ENCODE results near the gene C19orf25. TPM values are rescaled to one million over a fixed set of nuclear protein-coding genes. Genes with fewer than 3 reads are reported as not detected.

The C19orf25 gene
- total and polyA plus RNA-seq, 2 of the 13 experiments (the other 11 are each of a cell fraction or from before 2014, with no cell fraction given): 14.2 to 32.4 TPM

DNA sequence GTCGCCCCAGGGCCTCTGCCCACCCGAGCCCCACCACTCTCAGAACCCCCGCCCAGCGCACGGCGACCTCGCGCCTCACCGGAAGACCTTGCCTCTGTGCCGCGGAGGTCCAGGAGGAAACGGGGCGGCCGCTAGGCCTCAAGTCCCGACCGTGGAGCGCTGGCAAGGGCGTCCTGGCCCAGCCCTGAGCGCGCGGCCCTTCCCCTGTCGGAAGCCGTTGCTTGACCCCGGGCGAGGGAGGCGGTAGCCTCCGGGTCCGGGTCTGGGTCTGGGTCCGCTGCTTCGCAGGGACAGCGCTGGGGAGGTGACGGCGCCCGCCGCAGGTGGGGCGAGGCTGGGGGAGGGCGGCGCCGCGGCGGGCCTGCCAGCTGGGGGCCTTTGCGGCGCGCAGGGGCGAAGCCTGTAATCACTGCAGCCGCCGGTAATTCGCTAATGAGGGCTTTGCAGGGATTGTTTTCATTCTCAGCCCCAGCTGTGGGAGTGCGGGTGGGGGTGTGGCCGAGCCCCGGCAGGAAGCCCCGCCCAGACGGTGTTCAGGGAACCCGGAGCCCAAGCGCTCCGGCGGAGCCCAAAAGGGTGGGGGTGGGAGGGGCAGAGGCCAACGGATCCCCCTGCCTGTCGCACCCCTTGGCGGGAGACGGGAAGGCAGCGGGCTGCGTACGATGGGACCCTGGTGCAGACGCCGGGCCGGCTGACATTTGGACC lies 8.6 kb downstream of the C19orf25 start (continued):
- TF ChIP-seq RBM39 (IDR thresholded peaks at IDR 0.05; ENCODE audit: low read depth, low read length, poor library complexity, severe bottlenecking) (peak; percentile 57), ZNF674 (CRISPR knock-in tag; IDR thresholded peaks at IDR 0.05; ENCODE audit: low read depth) (no peak), TCF7 (IDR thresholded peaks at IDR 0.05; ENCODE audit: low read depth) (no peak), CENPT (CRISPR knock-in tag; IDR thresholded peaks at IDR 0.05; ENCODE audit: low read depth) (no peak), ZNF460 (CRISPR knock-in tag; IDR thresholded peaks at IDR 0.05; ENCODE audit: borderline replicate concordance) (no peak), ETS1 (CRISPR knock-in tag; IDR thresholded peaks at IDR 0.05) (no peak), NCOA1 (CRISPR knock-in tag; IDR thresholded peaks at IDR 0.05) (no peak), ZNF782 (CRISPR knock-in tag; IDR thresholded peaks at IDR 0.05; ENCODE audit: borderline replicate concordance) (no peak), ZBTB3 (CRISPR knock-in tag; IDR thresholded peaks at IDR 0.05; ENCODE audit: borderline replicate concordance, low read depth) (0 out of 2 replicates have a peak, but pooled peaks have one; percentile 49), ZNF234 (CRISPR knock-in tag; conservative IDR thresholded peaks at IDR 0.05) (no peak), ATF7 (IDR thresholded peaks at IDR 0.05) (no peak), ATF7 (CRISPR knock-in tag; IDR thresholded peaks at IDR 0.05) (no peak), AKAP8 (CRISPR knock-in tag; IDR thresholded peaks at IDR 0.05) (peak; percentile 96), MAZ (IDR thresholded peaks at IDR 0.05; ENCODE audit: borderline replicate concordance, low read depth, low read length) (no peak), MAZ (CRISPR knock-in tag; IDR thresholded peaks at IDR 0.05; ENCODE audit: low read depth) (0 out of 2 replicates have a peak, but pooled peaks have one; percentile 13), NFE2L2 (IDR thresholded peaks at IDR 0.05; ENCODE audit: low read length) (no peak), NR2F2 (IDR thresholded peaks at IDR 0.05; ENCODE audit: borderline replicate concordance, low read depth) (no peak), ZNF20 (CRISPR knock-in tag; IDR thresholded peaks at IDR 0.05) (no peak), ZNF878 (CRISPR knock-in tag; IDR thresholded peaks at IDR 0.05) (no peak)
- TF ChIP-seq, protein P1, sequence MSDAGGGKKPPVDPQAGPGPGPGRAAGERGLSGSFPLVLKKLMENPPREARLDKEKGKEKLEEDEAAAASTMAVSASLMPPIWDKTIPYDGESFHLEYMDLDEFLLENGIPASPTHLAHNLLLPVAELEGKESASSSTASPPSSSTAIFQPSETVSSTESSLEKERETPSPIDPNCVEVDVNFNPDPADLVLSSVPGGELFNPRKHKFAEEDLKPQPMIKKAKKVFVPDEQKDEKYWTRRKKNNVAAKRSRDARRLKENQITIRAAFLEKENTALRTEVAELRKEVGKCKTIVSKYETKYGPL (CRISPR knock-in tag; IDR thresholded peaks at IDR 0.05): no peak
- TF ChIP-seq, protein P2, sequence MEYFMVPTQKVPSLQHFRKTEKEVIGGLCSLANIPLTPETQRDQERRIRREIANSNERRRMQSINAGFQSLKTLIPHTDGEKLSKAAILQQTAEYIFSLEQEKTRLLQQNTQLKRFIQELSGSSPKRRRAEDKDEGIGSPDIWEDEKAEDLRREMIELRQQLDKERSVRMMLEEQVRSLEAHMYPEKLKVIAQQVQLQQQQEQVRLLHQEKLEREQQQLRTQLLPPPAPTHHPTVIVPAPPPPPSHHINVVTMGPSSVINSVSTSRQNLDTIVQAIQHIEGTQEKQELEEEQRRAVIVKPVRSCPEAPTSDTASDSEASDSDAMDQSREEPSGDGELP (IDR thresholded peaks at IDR 0.05; ENCODE audit: borderline replicate concordance, low read depth): peak; percentile 58; the same call in 1 of the 2 replicates
- TF ChIP-seq, protein P3, sequence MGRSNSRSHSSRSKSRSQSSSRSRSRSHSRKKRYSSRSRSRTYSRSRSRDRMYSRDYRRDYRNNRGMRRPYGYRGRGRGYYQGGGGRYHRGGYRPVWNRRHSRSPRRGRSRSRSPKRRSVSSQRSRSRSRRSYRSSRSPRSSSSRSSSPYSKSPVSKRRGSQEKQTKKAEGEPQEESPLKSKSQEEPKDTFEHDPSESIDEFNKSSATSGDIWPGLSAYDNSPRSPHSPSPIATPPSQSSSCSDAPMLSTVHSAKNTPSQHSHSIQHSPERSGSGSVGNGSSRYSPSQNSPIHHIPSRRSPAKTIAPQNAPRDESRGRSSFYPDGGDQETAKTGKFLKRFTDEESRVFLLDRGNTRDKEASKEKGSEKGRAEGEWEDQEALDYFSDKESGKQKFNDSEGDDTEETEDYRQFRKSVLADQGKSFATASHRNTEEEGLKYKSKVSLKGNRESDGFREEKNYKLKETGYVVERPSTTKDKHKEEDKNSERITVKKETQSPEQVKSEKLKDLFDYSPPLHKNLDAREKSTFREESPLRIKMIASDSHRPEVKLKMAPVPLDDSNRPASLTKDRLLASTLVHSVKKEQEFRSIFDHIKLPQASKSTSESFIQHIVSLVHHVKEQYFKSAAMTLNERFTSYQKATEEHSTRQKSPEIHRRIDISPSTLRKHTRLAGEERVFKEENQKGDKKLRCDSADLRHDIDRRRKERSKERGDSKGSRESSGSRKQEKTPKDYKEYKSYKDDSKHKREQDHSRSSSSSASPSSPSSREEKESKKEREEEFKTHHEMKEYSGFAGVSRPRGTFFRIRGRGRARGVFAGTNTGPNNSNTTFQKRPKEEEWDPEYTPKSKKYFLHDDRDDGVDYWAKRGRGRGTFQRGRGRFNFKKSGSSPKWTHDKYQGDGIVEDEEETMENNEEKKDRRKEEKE (IDR thresholded peaks at IDR 0.05): no peak
- TF ChIP-seq, protein P4, sequence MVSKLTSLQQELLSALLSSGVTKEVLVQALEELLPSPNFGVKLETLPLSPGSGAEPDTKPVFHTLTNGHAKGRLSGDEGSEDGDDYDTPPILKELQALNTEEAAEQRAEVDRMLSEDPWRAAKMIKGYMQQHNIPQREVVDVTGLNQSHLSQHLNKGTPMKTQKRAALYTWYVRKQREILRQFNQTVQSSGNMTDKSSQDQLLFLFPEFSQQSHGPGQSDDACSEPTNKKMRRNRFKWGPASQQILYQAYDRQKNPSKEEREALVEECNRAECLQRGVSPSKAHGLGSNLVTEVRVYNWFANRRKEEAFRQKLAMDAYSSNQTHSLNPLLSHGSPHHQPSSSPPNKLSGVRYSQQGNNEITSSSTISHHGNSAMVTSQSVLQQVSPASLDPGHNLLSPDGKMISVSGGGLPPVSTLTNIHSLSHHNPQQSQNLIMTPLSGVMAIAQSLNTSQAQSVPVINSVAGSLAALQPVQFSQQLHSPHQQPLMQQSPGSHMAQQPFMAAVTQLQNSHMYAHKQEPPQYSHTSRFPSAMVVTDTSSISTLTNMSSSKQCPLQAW (CRISPR knock-in tag; IDR thresholded peaks at IDR 0.05): no peak
